HepG2 (cell line): ENCODE measurements around the gene CGREF1. TPM values are rescaled to one million over a fixed set of nuclear protein-coding genes. Genes with fewer than 3 reads are reported as not detected.

Experiments
- AFF4 ChIP-seq: sonication (generic); formaldehyde crosslinking; IDR thresholded peaks from 2 replicates; pipeline ENCODE4 v1.4.0; 2020; ENCODE audit warnings: missing genetic modification reagents
- CBX2 ChIP-seq, 2 experiments: fragments of 200-600 bp in 1 of 2; sonication (generic); formaldehyde crosslinking in 1 of 2; IDR thresholded peaks; 2 replicates each; pipeline versions ENCODE4 v1.7.0 to v1.8.1; 2018 to 2022; ENCODE audit warnings: low read depth in 2 of 2, low read length in 1 of 2, mild to moderate bottlenecking in 1 of 2, missing genetic modification reagents in 1 of 2
- DNMT3B ChIP-seq: conservative IDR thresholded peaks from 2 replicates; pipeline ENCODE4 v1.6.1; 2016; ENCODE audit warnings: missing biosample characterization, control low read depth
- KLF11 ChIP-seq: IDR thresholded peaks from 2 replicates; pipeline ENCODE4 v1.6.1; 2016; ENCODE audit warnings: missing compliant biosample characterization
- KLF16 ChIP-seq, 2 experiments: sonication (generic) in 1 of 2; formaldehyde crosslinking in 1 of 2; IDR thresholded peaks; 2 replicates each; pipeline versions ENCODE4 v1.6.1 to v1.8.0; 2016 to 2023; ENCODE audit warnings: missing genetic modification reagents in 2 of 2, missing compliant biosample characterization in 1 of 2
- NFIB ChIP-seq: sonication (generic); formaldehyde crosslinking; IDR thresholded peaks from 2 replicates; pipeline ENCODE4 v1.9.0; 2021; ENCODE audit warnings: missing genetic modification reagents, mild to moderate bottlenecking, borderline replicate concordance
- PRPF4 ChIP-seq: fragments of 200-400 bp; formaldehyde crosslinking; IDR thresholded peaks from 2 replicates; pipeline ENCODE4 v1.6.1; 2016; ENCODE audit warnings: low read length, low read depth; ENCODE audit not compliant: poor library complexity, severe bottlenecking
- SP4 ChIP-seq: sonication (generic); formaldehyde crosslinking; IDR thresholded peaks from 2 replicates; pipeline ENCODE4 v1.8.1; 2023; ENCODE audit warnings: mild to moderate bottlenecking, missing genetic modification reagents
- SRF ChIP-seq: IDR thresholded peaks from 2 replicates; pipeline ENCODE4 v1.6.1; 2011; ENCODE audit warnings: mild to moderate bottlenecking, low read depth, low read length, moderate library complexity
- ZFX ChIP-seq: sonication (generic); formaldehyde crosslinking; IDR thresholded peaks from 2 replicates; pipeline ENCODE4 v1.4.0; 2020; ENCODE audit warnings: mild to moderate bottlenecking, low read depth, missing genetic modification reagents, moderate library complexity
- ZNF317 ChIP-seq: sonication (generic); formaldehyde crosslinking; IDR thresholded peaks from 2 replicates; pipeline ENCODE4 v1.5.0; 2020; ENCODE audit warnings: mild to moderate bottlenecking, missing genetic modification reagents
- ZNF569 ChIP-seq: sonication (generic); formaldehyde crosslinking; IDR thresholded peaks from 2 replicates; pipeline ENCODE4 v1.5.0; 2020; ENCODE audit warnings: mild to moderate bottlenecking, missing genetic modification reagents, moderate library complexity, borderline replicate concordance
- ZNF598 ChIP-seq: sonication (generic); formaldehyde crosslinking; IDR thresholded peaks from 2 replicates; pipeline ENCODE4 v1.5.1; 2020; ENCODE audit warnings: mild to moderate bottlenecking, missing genetic modification reagents, borderline replicate concordance
- ZNF749 ChIP-seq: sonication (generic); formaldehyde crosslinking; IDR thresholded peaks from 2 replicates; pipeline ENCODE4 v1.8.0; 2022; ENCODE audit warnings: mild to moderate bottlenecking, missing genetic modification reagents, moderate library complexity, borderline replicate concordance
- polyA plus RNA-seq, 8 experiments: library from polyadenylated mRNA; depleted of rRNA in 3 of 8; stranded (reverse) in 7 of 8; unstranded in 1 of 8; fragments of >200 nt; fragmentation: Illumina TruSeq in 4 of 8; extraction: Trizol in 4 of 8; gene quantifications; 2 replicates each; pipeline versions ENCODE4 v1.2.1 to v1.2.3, GENCODE V29; 2011 to 2016; ENCODE audit warnings: low read depth in 4 of 8, missing spikeins in 1 of 8, mixed read lengths in 1 of 8; ENCODE audit not compliant: insufficient read depth in 1 of 8
- total RNA-seq, 5 experiments: library from RNA; depleted of rRNA; stranded (reverse); fragments of >200 nt; fragmentation: Illumina TruSeq; extraction: Trizol; gene quantifications; 2 replicates each; pipeline ENCODE4 v1.2.3, GENCODE V29; 2016; ENCODE audit warnings: low read depth in 1 of 5
- TF ChIP-seq, protein P1 (sequence below): sonication (generic); formaldehyde crosslinking; IDR thresholded peaks from 2 replicates; pipeline ENCODE4 v1.8.1; 2022; ENCODE audit warnings: low read depth, mild to moderate bottlenecking, missing genetic modification reagents
- TF ChIP-seq, protein P2 (sequence below): sonication (generic); formaldehyde crosslinking; conservative IDR thresholded peaks from 2 replicates; pipeline ENCODE4 v1.4.0; 2020; ENCODE audit warnings: missing genetic modification reagents
- TF ChIP-seq, protein P3 (sequence below): sonication (generic); formaldehyde crosslinking; IDR thresholded peaks from 2 replicates; pipeline ENCODE4 v1.4.0; 2020; ENCODE audit warnings: mild to moderate bottlenecking, low read depth, missing genetic modification reagents

Gene CGREF1
- total and polyA plus RNA-seq, 2 of the 13 experiments (the other 11 are each of a cell fraction or from before 2014, with no cell fraction given): 13.9 to 23.4 TPM

- TF ChIP-seq AFF4 (CRISPR knock-in tag): peak; percentile 83; the same call in 1 of the 2 replicates
- TF ChIP-seq, protein P1, sequence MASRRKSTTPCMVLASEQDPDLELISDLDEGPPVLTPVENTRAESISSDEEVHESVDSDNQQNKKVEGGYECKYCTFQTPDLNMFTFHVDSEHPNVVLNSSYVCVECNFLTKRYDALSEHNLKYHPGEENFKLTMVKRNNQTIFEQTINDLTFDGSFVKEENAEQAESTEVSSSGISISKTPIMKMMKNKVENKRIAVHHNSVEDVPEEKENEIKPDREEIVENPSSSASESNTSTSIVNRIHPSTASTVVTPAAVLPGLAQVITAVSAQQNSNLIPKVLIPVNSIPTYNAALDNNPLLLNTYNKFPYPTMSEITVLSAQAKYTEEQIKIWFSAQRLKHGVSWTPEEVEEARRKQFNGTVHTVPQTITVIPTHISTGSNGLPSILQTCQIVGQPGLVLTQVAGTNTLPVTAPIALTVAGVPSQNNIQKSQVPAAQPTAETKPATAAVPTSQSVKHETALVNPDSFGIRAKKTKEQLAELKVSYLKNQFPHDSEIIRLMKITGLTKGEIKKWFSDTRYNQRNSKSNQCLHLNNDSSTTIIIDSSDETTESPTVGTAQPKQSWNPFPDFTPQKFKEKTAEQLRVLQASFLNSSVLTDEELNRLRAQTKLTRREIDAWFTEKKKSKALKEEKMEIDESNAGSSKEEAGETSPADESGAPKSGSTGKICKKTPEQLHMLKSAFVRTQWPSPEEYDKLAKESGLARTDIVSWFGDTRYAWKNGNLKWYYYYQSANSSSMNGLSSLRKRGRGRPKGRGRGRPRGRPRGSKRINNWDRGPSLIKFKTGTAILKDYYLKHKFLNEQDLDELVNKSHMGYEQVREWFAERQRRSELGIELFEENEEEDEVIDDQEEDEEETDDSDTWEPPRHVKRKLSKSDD: no peak; the same call in 1 of the 2 replicates
- TF ChIP-seq DNMT3B (CRISPR knock-in tag): no peak
- TF ChIP-seq ZFX (CRISPR knock-in tag): peak; percentile 92
- no peak for TF ChIP-seq CBX2 (IDR thresholded peaks at IDR 0.05; ENCODE audit: low read depth, low read length)
- TF ChIP-seq CBX2 (CRISPR knock-in tag; IDR thresholded peaks at IDR 0.05; ENCODE audit: low read depth): no peak
- TF ChIP-seq SP4 (CRISPR knock-in tag): peak; percentile 78
- TF ChIP-seq NFIB (CRISPR knock-in tag): no peak
- no peak for TF ChIP-seq PRPF4
- TF ChIP-seq, protein P2, sequence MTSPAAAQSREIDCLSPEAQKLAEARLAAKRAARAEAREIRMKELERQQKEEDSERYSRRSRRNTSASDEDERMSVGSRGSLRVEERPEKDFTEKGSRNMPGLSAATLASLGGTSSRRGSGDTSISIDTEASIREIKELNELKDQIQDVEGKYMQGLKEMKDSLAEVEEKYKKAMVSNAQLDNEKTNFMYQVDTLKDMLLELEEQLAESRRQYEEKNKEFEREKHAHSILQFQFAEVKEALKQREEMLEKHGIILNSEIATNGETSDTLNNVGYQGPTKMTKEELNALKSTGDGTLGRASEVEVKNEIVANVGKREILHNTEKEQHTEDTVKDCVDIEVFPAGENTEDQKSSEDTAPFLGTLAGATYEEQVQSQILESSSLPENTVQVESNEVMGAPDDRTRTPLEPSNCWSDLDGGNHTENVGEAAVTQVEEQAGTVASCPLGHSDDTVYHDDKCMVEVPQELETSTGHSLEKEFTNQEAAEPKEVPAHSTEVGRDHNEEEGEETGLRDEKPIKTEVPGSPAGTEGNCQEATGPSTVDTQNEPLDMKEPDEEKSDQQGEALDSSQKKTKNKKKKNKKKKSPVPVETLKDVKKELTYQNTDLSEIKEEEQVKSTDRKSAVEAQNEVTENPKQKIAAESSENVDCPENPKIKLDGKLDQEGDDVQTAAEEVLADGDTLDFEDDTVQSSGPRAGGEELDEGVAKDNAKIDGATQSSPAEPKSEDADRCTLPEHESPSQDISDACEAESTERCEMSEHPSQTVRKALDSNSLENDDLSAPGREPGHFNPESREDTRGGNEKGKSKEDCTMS: no peak
- peak; percentile 21; the same call in 1 of the 2 replicates for TF ChIP-seq KLF11
- no peak for TF ChIP-seq ZNF569
- TF ChIP-seq KLF16 (CRISPR knock-in tag; IDR thresholded peaks at IDR 0.05): peak in 1 of 2 experiments; percentile 67; a peak in 2 of 4 replicates
- TF ChIP-seq SRF: no peak
- TF ChIP-seq ZNF749 (CRISPR knock-in tag): no peak; the same call in 1 of the 2 replicates
- TF ChIP-seq, protein P3, sequence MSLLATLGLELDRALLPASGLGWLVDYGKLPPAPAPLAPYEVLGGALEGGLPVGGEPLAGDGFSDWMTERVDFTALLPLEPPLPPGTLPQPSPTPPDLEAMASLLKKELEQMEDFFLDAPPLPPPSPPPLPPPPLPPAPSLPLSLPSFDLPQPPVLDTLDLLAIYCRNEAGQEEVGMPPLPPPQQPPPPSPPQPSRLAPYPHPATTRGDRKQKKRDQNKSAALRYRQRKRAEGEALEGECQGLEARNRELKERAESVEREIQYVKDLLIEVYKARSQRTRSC: peak; percentile 20; the same call in 1 of the 2 replicates
- peak; percentile 37; the same call in 1 of the 2 replicates for TF ChIP-seq ZNF317 (CRISPR knock-in tag)
- peak; percentile 92 for TF ChIP-seq ZNF598 (CRISPR knock-in tag)
These were observed 25.2 kb downstream of the CGREF1 start (continued) for GRCh38 chr2:27093430-27094352.
